Renal cortical epithelial cell (primary cell): Measurements from ENCODE around the gene BABAM2. TPM values are rescaled to one million over a fixed set of nuclear protein-coding genes. Genes with fewer than 3 reads are reported as not detected.
"Not testable (repeated sequence)": the region's sequence is repeated elsewhere in the genome, so short reads cannot be mapped to it uniquely, and the experiment has no call there.

Experiments used
- DNase-seq: peaks from one replicate; pipeline ENCODE4 v3.0.0-alpha.2; 2011; ENCODE audit warnings: low read depth
- total RNA-seq: library from RNA; depleted of rRNA; stranded (reverse); fragments of >200 nt; gene quantifications from 2 replicates; pipeline ENCODE4 v1.2.3, GENCODE V29; 2014

Gene BABAM2
- total RNA-seq, 1 donor from 2014 or later: 57.3 TPM

GRCh38 chr2:27976308-27976707 is 85.8 kb downstream of the BABAM2 start:
- no peak for DNase-seq

GRCh38 chr2:27977731-27978312 is 87.3 kb downstream of the BABAM2 start:
- DNase-seq: peak; percentile 96

GRCh38 chr2:27978761-27979160 is 88.2 kb downstream of the BABAM2 start:
- DNase-seq: not testable (repeated sequence)

- DNase-seq: no peak
These were observed 89.7 kb downstream of the BABAM2 start for GRCh38 chr2:27980242-27980641.

GRCh38 chr2:27984153-27984552 is 93.6 kb downstream of the BABAM2 start:
- no peak for DNase-seq

GRCh38 chr2:27988306-27988705 is 97.8 kb downstream of the BABAM2 start:
- no peak for DNase-seq

DNA sequence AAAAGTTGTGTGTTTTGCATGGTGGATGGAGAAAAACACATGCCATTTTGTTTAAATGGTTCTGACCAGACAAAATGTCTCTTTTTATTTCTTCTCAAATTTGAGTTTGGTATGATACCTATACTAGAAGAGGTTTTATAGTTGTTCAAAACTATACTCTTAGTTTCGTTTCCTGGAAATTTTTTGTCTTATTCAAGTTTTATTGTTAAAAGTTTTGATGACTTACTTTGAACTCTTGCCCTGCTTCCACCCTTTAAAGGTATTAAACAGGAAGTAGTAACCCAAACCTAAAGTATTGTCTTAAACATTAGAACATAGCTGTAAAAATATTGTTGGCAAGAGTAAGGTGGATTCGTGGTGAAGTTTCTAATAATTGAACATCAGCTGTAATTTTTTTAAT is 98.2 kb downstream of the BABAM2 start:
- DNase-seq: no peak

GRCh38 chr2:27989149-27989548 is 98.6 kb downstream of the BABAM2 start:
- peak; percentile 92 for DNase-seq

GRCh38 chr2:27990030-27990590 is 99.6 kb downstream of the BABAM2 start:
- peak; percentile 79 for DNase-seq

- DNase-seq: no peak
These were observed 100.6 kb downstream of the BABAM2 start for GRCh38 chr2:27991146-27991545.

DNA sequence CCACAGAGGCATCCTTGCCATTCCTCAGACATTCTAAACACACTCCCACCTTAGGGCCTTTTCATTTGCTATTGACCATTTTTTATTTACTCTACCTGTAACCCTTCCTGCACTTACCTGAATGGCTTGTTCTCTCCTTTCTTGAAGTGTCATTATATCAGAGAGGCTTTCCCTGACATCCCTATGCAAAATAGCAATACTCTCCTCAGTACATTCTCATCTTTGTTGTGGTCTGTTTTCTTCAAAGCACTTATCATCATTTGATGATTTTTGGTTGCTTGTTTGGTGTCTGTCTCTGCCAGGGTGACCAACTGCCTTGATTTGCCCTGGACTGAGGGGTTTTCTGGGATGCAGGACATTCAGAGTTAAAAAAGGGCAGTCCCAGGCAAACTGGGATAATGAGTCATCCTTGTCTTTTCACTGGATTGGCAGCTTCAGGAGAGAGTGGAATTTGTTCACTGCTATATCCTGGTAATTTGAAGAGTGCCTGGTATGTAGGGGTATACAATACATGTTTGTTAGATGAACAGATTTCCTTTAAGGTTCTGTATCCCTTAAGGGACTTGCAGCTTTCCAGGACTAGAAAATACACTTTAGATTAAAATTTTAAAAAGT is 102.4 kb downstream of the BABAM2 start:
- peak; percentile 87 for DNase-seq

DNA sequence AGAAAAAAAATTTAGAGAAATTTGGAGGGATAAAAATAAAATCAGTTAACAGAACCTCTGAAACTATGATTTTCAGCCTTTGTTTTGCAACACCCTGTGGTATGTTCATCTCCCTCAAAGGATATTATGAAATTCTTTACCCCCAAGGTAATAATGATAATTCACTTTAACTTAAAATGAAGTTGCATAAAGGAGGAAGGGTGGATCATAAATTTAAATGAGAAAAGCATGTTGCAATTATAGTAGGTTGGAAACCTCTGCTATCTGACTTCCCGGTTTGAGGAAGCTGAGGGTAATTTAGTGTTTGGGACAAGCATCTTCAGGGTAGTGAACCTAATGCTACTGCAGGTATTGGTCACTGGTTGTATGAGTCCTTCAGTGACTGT is 102.9 kb downstream of the BABAM2 start:
- no peak for DNase-seq

DNA sequence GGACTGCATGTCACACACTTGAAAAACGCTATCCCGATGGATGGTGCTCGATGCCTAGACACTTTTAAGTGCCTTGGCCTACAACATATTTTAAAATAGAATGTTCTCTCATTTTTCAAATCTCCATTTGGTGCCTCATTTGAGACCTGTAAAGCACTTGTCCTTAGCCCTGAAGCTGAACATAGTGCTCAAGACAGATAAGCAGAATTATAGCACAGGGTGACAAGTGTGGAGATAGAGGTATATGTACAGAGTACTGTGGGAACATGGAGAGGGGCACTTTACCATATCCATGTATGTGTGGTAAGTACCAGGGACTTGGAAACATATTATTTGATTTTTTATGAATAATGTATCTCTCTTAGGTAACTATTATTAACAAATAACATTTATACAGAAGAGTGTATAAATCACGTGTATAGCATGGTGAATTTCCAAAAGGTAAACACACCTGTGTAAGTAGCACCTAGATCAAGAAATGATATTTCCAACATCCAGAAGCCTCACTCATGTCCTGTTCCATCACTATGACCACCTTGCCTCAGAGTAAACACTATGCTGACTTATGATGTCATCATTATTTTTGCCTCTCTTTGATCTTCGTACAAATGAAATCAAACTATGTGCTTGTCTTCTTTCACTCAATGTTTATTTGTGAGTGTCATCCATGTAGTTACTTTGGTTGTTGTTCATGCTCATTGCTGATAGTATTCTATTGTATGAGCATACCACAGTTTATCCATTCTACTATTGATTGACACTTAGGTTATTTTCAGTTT is 103.6 kb downstream of the BABAM2 start:
- no peak for DNase-seq

DNA sequence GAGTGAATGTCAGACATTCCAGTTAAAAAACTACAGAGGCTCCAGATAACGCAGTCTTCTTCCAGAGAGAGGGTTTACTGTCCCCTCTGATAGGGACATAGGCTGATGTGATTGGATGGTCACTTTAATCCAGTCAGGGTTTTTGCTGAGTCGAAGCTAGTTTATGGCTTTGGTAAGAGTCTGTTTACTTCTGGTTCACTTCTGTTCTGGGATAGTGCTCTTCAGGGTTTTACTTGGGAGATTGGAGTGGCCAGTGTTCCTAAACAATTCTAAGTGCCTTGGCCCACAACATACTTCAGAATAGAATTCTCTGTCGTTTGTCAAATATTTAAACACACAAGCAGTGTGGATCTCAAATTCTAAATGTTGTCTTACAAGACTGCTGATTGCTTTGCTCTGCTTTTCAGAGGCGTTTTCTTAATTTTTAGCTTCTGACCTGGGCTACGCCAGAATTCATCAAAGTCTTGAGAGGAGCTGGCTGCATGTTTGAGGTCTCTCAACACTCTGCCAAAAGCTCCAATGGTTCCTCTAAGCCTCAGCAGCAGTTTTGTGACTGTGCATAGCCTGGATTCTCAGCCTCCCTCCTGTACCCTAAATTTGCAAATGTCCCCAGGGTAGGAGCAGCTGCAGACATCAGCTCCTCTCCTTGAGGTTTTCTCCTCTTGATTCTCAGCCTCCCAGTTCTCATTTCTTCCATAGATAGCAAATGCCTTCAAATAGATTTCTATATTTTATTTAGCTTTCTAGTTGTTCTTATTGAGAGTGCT is 105.8 kb downstream of the BABAM2 start:
- no peak for DNase-seq

DNA sequence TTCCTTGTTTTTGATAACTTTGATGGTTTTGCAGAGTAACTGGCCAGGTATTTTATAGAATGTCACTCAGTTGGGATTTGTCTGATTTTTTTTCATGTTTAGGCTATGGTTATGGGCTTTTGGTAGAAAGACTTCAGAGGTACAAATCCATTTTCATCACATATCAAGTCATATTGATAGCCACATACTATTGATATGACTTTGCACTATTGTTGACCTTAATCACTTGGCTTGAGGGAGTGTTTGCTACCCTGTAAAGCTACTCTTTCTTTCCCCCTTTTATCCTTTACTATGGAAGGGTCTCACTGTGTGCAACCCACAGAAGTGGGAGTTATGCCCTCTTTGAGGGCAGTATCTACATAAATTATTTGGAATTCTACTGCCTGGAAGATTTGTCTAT is 109.8 kb downstream of the BABAM2 start:
- no peak for DNase-seq

DNA sequence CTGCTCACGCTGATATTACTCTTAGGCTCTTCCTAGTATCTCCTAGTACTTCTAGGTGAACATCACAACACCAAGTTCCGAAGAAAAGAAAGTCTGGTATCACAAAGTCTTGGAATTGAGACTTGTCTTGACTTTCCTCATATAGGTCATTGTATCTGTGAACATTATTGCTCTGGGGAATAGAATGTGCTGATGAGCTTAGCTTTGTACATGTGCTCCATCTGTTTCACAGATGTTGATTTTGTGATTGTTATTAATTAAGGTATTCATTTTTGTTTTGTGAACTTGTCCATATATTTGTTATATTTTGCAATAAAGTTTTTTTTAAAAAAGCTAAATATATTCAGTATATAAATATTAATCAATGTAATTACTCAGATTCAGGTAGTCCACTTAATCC is 111.7 kb downstream of the BABAM2 start:
- no peak for DNase-seq

DNA sequence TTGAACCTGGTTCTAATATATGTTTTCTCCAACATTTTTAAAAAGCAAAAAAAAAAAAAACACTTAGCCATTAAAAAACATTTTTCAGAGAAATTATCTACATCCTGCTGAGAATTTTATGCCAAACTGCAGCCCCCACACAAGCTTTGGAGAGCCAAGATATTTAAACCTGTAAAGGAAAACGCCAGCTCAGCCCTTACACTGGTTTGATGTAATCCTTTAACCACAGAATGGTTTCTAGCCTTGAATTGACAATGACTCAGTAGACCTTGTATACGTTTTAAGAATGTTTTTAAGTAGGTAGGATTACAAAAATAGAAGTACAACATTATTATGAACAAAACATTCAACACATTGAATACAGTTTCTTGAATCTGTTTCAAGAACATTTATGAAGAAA is 113.6 kb downstream of the BABAM2 start:
- peak; percentile 88 for DNase-seq

DNA sequence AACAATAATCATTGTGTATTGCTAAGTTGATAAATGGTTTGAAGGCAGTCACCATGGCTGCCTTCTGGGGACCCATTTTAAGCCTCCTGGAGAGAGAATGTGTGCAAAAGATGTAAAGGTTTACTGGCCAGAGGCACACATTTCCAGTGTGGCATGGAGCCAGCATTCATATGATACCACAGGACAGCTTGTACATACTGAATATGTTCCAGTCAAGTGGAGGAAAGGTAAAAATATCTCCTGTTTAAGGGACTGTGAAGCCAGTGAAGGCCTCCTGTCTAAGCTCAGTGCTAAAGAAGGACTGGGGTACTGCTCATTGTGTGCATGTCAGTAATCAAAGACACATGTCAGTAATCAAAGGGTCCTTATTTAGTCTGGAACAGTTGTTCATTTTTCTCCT is 119.2 kb downstream of the BABAM2 start:
- peak; percentile 62 for DNase-seq

GRCh38 chr2:28011322-28011737 is 120.8 kb downstream of the BABAM2 start:
- no peak for DNase-seq

DNA sequence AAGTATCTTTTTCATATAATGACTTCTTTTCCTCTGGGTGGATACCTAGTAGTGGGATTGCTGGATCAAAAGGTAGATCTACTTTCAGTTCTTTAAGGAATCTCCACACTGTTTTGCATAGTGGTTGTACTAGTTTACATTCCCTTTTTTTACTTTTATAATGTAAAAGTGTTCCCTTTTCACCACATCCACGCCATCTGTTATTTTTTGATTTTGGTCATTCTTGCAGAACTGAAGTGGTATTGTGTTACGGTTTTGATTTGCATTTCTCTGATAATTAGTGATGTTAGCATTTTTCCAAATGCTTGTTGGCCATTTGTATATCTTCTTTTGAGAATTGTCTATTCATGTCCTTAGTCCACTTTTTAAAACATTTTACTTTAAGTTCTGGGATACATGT is 127.9 kb downstream of the BABAM2 start:
- not testable (repeated sequence) for DNase-seq

DNA sequence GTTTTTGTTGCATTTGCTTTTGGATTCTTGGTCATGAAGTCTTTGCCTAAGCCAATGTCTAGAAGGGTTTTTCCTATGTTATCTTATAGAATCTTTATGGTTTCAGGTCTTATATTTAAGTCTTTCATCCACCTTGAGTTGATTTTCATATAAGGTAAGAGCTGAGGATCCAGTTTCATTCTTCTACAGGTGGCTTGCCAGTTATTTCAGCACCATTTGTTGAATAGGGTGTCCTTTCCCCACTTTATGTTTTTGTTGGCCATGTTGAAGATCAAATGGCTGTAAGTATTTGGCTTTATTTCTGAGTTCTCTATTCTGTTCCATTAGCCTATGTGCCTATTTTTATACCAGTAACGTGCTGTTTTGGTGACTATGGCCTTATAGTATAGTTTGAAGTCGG is 129.0 kb downstream of the BABAM2 start:
- DNase-seq: not testable (repeated sequence)

- no peak for DNase-seq
These were observed 131.4 kb downstream of the BABAM2 start for GRCh38 chr2:28021898-28022297.
